ENCODE results near the gene POLR1B. TPM values are rescaled to one million over a fixed set of nuclear protein-coding genes. Genes with fewer than 3 reads are reported as not detected.

POLR1B gene
- total and polyA plus RNA-seq, 2 of the 13 experiments (the other 11 are each of a cell fraction or from before 2014, with no cell fraction given) = 18.3 to 46.0 TPM

DNA sequence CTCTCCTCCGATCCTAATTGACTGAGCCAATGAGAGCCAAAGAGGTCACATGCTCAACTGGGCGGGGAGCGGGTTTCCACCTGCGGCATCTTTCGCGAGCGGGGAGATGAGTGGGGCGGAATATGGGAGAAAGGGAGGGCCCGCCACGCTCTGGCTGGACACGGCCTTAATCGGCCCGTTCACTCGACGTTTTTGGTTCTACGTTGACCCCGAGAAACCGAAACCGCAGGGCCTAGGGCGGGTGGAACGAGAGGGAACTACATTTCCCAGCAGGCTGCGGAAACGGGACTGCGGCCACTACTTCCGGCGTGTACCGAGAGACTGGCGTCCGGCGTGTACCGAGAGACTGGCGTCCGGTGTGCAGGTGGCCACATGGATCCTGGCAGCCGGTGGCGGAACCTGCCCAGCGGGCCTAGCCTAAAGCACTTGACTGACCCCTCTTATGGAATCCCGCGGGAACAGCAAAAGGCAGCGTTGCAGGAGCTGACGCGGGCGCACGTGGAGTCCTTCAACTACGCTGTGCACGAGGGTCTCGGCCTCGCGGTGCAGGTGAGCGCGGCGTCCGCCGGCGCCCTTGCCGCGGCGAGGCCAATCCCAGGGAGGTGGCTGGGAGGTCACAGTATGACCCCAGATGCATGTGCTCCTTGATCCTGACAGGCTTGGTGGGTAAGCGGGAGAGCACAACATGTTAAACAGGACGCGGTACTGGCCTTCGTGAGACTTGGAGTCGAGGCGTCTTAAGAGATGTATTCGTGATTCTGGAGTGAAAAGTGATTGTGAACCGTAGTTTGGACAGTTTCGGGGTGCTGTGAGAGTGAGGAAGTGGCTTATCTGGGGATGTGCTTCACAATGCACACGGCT, at the start of gene POLR1B (continued):
- TF ChIP-seq, protein P1, sequence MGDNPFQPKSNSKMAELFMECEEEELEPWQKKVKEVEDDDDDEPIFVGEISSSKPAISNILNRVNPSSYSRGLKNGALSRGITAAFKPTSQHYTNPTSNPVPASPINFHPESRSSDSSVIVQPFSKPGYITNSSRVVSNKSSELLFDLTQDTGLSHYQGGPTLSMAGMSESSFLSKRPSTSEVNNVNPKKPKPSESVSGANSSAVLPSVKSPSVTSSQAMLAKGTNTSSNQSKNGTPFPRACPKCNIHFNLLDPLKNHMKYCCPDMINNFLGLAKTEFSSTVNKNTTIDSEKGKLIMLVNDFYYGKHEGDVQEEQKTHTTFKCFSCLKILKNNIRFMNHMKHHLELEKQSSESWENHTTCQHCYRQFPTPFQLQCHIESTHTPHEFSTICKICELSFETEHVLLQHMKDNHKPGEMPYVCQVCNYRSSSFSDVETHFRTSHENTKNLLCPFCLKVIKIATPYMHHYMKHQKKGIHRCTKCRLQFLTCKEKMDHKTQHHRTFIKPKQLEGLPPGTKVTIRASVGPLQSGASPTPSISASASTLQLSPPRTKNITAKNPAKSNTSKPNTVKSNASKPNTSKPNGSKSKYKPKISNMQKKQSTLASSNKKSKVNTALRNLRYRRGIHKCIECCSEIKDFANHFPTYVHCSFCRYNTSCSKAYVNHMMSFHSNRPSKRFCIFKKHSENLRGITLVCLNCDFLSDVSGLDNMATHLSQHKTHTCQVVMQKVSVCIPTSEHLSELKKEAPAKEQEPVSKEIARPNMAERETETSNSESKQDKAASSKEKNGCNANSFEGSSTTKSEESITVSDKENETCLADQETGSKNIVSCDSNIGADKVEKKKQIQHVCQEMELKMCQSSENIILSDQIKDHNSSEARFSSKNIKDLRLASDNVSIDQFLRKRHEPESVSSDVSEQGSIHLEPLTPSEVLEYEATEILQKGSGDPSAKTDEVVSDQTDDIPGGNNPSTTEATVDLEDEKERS (CRISPR knock-in tag; IDR thresholded peaks at IDR 0.05) = no peak
- peak; percentile 93 for TF ChIP-seq CCDC6 (CRISPR knock-in tag; IDR thresholded peaks at IDR 0.05)
- TF ChIP-seq PAF1 (CRISPR knock-in tag; IDR thresholded peaks at IDR 0.05) = no peak
- no peak for TF ChIP-seq SRSF9 (IDR thresholded peaks at IDR 0.05; ENCODE audit: borderline replicate concordance, insufficient read depth, low read depth, low read length, poor library complexity, severe bottlenecking)
- TF ChIP-seq KLF11 (CRISPR knock-in tag; IDR thresholded peaks at IDR 0.05) = no peak
- TF ChIP-seq, protein P2, sequence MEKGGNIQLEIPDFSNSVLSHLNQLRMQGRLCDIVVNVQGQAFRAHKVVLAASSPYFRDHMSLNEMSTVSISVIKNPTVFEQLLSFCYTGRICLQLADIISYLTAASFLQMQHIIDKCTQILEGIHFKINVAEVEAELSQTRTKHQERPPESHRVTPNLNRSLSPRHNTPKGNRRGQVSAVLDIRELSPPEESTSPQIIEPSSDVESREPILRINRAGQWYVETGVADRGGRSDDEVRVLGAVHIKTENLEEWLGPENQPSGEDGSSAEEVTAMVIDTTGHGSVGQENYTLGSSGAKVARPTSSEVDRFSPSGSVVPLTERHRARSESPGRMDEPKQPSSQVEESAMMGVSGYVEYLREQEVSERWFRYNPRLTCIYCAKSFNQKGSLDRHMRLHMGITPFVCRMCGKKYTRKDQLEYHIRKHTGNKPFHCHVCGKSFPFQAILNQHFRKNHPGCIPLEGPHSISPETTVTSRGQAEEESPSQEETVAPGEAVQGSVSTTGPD (CRISPR knock-in tag; IDR thresholded peaks at IDR 0.05) = 0 out of 2 replicates have a peak, but pooled peaks have one; percentile 75
- peak; percentile 95 for TF ChIP-seq ZNF546 (CRISPR knock-in tag; conservative IDR thresholded peaks at IDR 0.05)
- TF ChIP-seq ZBTB8A (CRISPR knock-in tag; IDR thresholded peaks at IDR 0.05; ENCODE audit: borderline replicate concordance, low read depth) = no peak
- TF ChIP-seq, protein P3, sequence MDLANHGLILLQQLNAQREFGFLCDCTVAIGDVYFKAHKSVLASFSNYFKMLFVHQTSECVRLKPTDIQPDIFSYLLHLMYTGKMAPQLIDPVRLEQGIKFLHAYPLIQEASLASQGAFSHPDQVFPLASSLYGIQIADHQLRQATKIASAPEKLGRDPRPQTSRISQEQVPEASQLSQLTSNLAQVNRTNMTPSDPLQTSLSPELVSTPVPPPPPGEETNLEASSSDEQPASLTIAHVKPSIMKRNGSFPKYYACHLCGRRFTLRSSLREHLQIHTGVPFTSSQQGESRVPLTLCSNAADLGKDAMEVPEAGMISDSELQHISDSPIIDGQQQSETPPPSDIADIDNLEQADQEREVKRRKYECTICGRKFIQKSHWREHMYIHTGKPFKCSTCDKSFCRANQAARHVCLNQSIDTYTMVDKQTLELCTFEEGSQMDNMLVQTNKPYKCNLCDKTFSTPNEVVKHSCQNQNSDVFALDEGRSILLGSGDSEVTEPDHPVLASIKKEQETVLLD (CRISPR knock-in tag; IDR thresholded peaks at IDR 0.05; ENCODE audit: low read depth) = peak; percentile 91
- TF ChIP-seq, protein P4, sequence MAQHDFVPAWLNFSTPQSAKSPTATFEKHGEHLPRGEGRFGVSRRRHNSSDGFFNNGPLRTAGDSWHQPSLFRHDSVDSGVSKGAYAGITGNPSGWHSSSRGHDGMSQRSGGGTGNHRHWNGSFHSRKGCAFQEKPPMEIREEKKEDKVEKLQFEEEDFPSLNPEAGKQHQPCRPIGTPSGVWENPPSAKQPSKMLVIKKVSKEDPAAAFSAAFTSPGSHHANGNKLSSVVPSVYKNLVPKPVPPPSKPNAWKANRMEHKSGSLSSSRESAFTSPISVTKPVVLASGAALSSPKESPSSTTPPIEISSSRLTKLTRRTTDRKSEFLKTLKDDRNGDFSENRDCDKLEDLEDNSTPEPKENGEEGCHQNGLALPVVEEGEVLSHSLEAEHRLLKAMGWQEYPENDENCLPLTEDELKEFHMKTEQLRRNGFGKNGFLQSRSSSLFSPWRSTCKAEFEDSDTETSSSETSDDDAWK (CRISPR knock-in tag; IDR thresholded peaks at IDR 0.05) = no peak
- TF ChIP-seq FOSL1 (CRISPR knock-in tag; IDR thresholded peaks at IDR 0.05; ENCODE audit: borderline replicate concordance) = peak; percentile 47; the same call in 1 of the 2 replicates
- 0 out of 2 replicates have a peak, but pooled peaks have one; percentile 32 for TF ChIP-seq ZSCAN12 (CRISPR knock-in tag; IDR thresholded peaks at IDR 0.05)
- TF ChIP-seq ZNF644 (CRISPR knock-in tag; IDR thresholded peaks at IDR 0.05; ENCODE audit: low read depth) = no peak
- TF ChIP-seq RFX5 (IDR thresholded peaks at IDR 0.05; ENCODE audit: low read depth, low read length) = no peak
- TF ChIP-seq, protein P5, sequence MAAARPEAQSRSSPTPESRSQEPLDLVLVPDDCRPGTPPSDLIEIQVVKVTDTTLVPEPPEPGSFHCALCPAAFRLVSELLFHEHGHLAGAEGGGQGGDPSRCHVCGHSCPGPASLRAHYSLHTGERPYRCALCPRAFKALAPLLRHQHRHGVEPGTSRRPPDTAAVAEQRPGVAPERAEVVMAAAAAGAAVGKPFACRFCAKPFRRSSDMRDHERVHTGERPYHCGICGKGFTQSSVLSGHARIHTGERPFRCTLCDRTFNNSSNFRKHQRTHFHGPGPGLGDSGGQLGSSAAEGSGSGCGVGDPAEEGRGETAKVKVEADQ (CRISPR knock-in tag; IDR thresholded peaks at IDR 0.05; ENCODE audit: borderline replicate concordance) = peak; percentile 93
- TF ChIP-seq ZNF274 (CRISPR knock-in tag; IDR thresholded peaks at IDR 0.05) = peak; percentile 80; the same call in 1 of the 2 replicates
- TF ChIP-seq, protein P6, sequence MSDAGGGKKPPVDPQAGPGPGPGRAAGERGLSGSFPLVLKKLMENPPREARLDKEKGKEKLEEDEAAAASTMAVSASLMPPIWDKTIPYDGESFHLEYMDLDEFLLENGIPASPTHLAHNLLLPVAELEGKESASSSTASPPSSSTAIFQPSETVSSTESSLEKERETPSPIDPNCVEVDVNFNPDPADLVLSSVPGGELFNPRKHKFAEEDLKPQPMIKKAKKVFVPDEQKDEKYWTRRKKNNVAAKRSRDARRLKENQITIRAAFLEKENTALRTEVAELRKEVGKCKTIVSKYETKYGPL (CRISPR knock-in tag; IDR thresholded peaks at IDR 0.05) = peak; percentile 82; the same call in 1 of the 2 replicates
- peak; percentile 84 for TF ChIP-seq PHF20 (CRISPR knock-in tag; IDR thresholded peaks at IDR 0.05)
- peak; percentile 91 for TF ChIP-seq GATAD1 (CRISPR knock-in tag; IDR thresholded peaks at IDR 0.05)
- peak; percentile 93 for TF ChIP-seq ZNF749 (CRISPR knock-in tag; IDR thresholded peaks at IDR 0.05; ENCODE audit: borderline replicate concordance)

Data from HepG2 (cell line).